AG10803 (cell line): Measurements from ENCODE around the gene CEP128.

Experiments used
- DNase-seq: peaks from one replicate; pipeline ENCODE4 v3.0.0; 2010; ENCODE audit warnings: low read depth
- H3K4me3 ChIP-seq: 2 replicates; pipeline ENCODE4 v1.5.1; 2011; ENCODE audit warnings: mild to moderate bottlenecking, low read length, control low read depth
- CTCF ChIP-seq: conservative IDR thresholded peaks from 2 replicates; pipeline ENCODE4 v1.5.1; 2011; ENCODE audit warnings: mild to moderate bottlenecking, low read length, control low read depth, inconsistent platforms

CEP128 gene

GRCh38 chr14:80570930-80571298 is 370.6 kb downstream of the CEP128 start:
- TF ChIP-seq CTCF = no peak
- DNase-seq = no peak
- no peak overlapping the region for H3K4me3 ChIP-seq

DNA sequence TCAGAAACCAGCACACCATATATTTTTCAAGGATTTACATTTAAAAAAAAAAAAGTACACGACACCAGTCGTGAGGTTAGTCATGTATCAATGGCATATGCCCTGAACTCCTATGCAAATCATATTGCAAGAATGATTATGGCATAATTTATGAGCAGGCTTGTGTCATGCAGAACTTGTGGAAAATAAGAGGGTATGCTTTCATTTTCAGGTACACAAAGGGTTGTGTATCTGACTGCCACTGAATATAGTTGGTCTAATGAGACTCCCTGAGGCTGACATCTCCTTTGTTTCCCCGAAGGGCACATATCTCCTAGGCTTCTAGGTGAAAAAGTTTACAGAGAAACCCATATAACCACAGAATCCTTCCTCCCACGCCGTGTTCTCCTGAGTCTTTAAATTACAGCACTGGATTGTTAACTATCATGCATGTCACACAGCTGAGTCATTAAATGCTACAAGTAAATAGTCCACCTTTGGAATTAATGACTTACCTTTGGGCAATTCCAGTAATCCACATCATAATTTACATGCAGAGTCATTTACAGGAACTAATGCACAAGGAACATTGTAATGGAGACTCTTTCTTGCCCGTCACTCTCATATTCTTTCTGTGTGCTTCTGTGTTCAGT is 373.5 kb downstream of the CEP128 start:
- TF ChIP-seq CTCF = no peak
- peak; percentile 19 for DNase-seq
- H3K4me3 ChIP-seq = no peak overlapping the region

GRCh38 chr14:80565001-80565400 is 376.5 kb downstream of the CEP128 start:
- no peak for DNase-seq
- H3K4me3 ChIP-seq = no peak overlapping the region
- TF ChIP-seq CTCF = no peak

GRCh38 chr14:80564051-80564450 is 377.5 kb downstream of the CEP128 start:
- no peak for TF ChIP-seq CTCF
- no peak overlapping the region for H3K4me3 ChIP-seq
- no peak for DNase-seq

- TF ChIP-seq CTCF = no peak
- no peak for DNase-seq
- no peak overlapping the region for H3K4me3 ChIP-seq
These were observed 380.5 kb downstream of the CEP128 start for GRCh38 chr14:80560800-80561657.

DNA sequence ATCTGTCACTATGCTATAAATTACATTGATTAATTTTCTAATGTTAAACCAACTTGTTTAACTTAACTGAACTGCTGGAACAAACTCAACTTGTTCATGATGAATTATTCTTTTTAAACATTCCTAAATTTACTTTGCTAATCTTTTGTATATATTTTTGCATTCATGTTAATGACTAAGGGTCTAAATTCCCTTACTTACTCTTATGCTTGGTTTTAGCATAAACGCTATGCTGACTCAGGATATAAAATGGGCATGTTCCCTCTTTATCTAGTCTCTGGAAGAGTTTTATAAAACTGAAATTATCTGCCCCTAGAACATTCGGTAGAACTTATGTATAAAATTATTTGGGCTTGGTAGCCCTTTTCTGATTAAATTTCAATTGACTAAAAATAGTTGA is 387.4 kb downstream of the CEP128 start:
- DNase-seq = no peak
- H3K4me3 ChIP-seq = no peak overlapping the region
- TF ChIP-seq CTCF = no peak

DNA sequence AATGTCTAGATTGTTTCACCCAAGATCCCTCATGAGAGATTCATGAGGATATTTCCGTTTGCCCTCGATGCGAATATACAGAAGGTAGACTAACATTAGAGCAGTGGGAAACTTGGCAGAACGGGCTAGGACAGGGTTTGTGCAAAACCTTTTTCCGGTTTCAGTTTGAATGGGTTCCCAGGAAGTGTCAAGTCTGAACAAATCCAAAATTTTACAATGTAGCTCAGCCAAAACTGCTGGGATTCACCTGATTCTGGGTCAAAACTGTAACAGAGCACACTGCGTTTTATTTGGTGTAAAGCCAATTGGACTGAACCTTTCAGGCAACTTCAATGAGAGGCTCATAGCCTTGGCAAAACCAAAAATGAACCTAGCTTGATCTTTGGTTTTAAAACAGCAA is 392.4 kb downstream of the CEP128 start:
- no peak for TF ChIP-seq CTCF

More for the DNA sequence above, 392.4 kb downstream of the CEP128 start:
- H3K4me3 ChIP-seq = no peak overlapping the region
- DNase-seq = no peak
